T-helper 1 cell treated with Interleukin-12 subunit alpha and Interleukin-12 subunit beta and Interleukin-4 antibody, amounts not matched to agents 30 μg/mL and 1 μg/mL, for 36 hours (primary cell): ENCODE measurements around the gene C16orf86.

Source experiments
- H3K27ac Mint-ChIP-seq: one replicate; pipeline ENCODE4 v1.8.0; 2021; ENCODE audit warnings: mild to moderate bottlenecking, mixed read lengths
- H3K27me3 Mint-ChIP-seq: one replicate; pipeline ENCODE4 v1.8.0; 2021; ENCODE audit warnings: low read depth, mixed read lengths
- H3K36me3 Mint-ChIP-seq: one replicate; pipeline ENCODE4 v1.8.0; 2021; ENCODE audit warnings: low read depth, mixed read lengths
- H3K4me1 Mint-ChIP-seq: one replicate; pipeline ENCODE4 v1.8.0; 2021; ENCODE audit warnings: low read depth, mixed read lengths
- H3K4me3 Mint-ChIP-seq: one replicate; pipeline ENCODE4 v1.8.0; 2021; ENCODE audit warnings: mild to moderate bottlenecking, moderate library complexity, mixed read lengths
- H3K9me3 Mint-ChIP-seq: one replicate; pipeline ENCODE4 v1.8.0; 2021; ENCODE audit warnings: mixed read lengths

C16orf86 gene

GRCh38 chr16:67709050-67709449 lies 42.4 kb downstream of the C16orf86 start:
- peaks cover 5% of the 10 kb centered on the region for H3K4me1 Mint-ChIP-seq
- no peaks in the 10 kb centered on the region for H3K9me3 Mint-ChIP-seq
- no peak overlapping the region for H3K27ac Mint-ChIP-seq
- no peak overlapping the region for H3K4me3 Mint-ChIP-seq
- H3K36me3 Mint-ChIP-seq: peaks cover 2% of the 10 kb centered on the region
- no peaks in the 10 kb centered on the region for H3K27me3 Mint-ChIP-seq

- Mint-ChIP-seq H3K4me1 (peaks cover 5% of the 10 kb centered on the region), H3K27me3 (no peaks in the 10 kb centered on the region), H3K36me3 (peaks cover 2% of the 10 kb centered on the region), H3K9me3 (no peaks in the 10 kb centered on the region), H3K27ac (no peak overlapping the region), H3K4me3 (no peak overlapping the region)
Observed at GRCh38 chr16:67710607-67711006, 44.0 kb downstream of the C16orf86 start.

GRCh38 chr16:67713647-67714273 lies 47.1 kb downstream of the C16orf86 start:
- no peaks in the 10 kb centered on the region for H3K27me3 Mint-ChIP-seq
- H3K27ac Mint-ChIP-seq: no peak overlapping the region
- H3K36me3 Mint-ChIP-seq: peaks cover 2% of the 10 kb centered on the region
- no peaks in the 10 kb centered on the region for H3K9me3 Mint-ChIP-seq
- no peak overlapping the region for H3K4me3 Mint-ChIP-seq
- peaks cover 20% of the 10 kb centered on the region for H3K4me1 Mint-ChIP-seq

- Mint-ChIP-seq H3K27me3 (no peaks in the 10 kb centered on the region), H3K27ac (no peak overlapping the region), H3K4me1 (peaks cover 20% of the 10 kb centered on the region), H3K36me3 (peaks cover 2% of the 10 kb centered on the region), H3K4me3 (no peak overlapping the region), H3K9me3 (no peaks in the 10 kb centered on the region)
Observed at GRCh38 chr16:67714522-67714921, 47.9 kb downstream of the C16orf86 start.

GRCh38 chr16:67716097-67716496 lies 49.5 kb downstream of the C16orf86 start:
- H3K27me3 Mint-ChIP-seq: no peaks in the 10 kb centered on the region
- H3K27ac Mint-ChIP-seq: no peak overlapping the region
- H3K4me1 Mint-ChIP-seq: peaks cover 33% of the 10 kb centered on the region
- H3K9me3 Mint-ChIP-seq: no peaks in the 10 kb centered on the region
- no peak overlapping the region for H3K4me3 Mint-ChIP-seq
- H3K36me3 Mint-ChIP-seq: peaks cover 2% of the 10 kb centered on the region
